Stimulated activated CD4-positive, alpha-beta T cell treated with anti-CD3 and anti-CD28 coated beads, Interleukin-1b, Interleukin-23, amount 100 ng/mL, for 48 hours (primary cell): ENCODE measurements around the gene SYVN1.

Source experiments
- DNase-seq: peaks from one replicate; pipeline ENCODE4 v3.0.0-alpha.2; 2020

Gene SYVN1

GRCh38 chr11:65085446-65085845, 48.9 kb downstream of the SYVN1 start:
- no peak for DNase-seq

- no peak for DNase-seq
Measured at GRCh38 chr11:65084598-65085375, 49.5 kb downstream of the SYVN1 start.

GRCh38 chr11:65083834-65084597, 50.3 kb downstream of the SYVN1 start, which contains the start of the genes CDCA5 and ZFPL1:
TSS of gene CDCA5 (minus strand) at chr11:65084040. CDS start at chr11:65083978, 62 bp downstream.
TSS of gene ZFPL1 (plus strand) at chr11:65084222. CDS start at chr11:65084699, 477 bp downstream.
- DNase-seq: peak; percentile 96

- no peak for DNase-seq
Measured at GRCh38 chr11:65083134-65083833, 51.0 kb downstream of the SYVN1 start.

- DNase-seq: no peak
Measured at GRCh38 chr11:65078786-65079342, 55.5 kb downstream of the SYVN1 start.

- peak; percentile 63 for DNase-seq
Measured at GRCh38 chr11:65078151-65078550, 56.2 kb downstream of the SYVN1 start.

- DNase-seq: no peak
Measured at GRCh38 chr11:65077451-65077850, 56.9 kb downstream of the SYVN1 start.
